GM19043 (cell line): ENCODE data around the gene CELF1.

Experiments used
- ATAC-seq: cut with Tn5 transposase; IDR thresholded peaks from one replicate; pipeline ENCODE4 v1.9.1; 2021; ENCODE audit warnings: low read depth; ENCODE audit not compliant: unreplicated experiment

Gene CELF1

DNA sequence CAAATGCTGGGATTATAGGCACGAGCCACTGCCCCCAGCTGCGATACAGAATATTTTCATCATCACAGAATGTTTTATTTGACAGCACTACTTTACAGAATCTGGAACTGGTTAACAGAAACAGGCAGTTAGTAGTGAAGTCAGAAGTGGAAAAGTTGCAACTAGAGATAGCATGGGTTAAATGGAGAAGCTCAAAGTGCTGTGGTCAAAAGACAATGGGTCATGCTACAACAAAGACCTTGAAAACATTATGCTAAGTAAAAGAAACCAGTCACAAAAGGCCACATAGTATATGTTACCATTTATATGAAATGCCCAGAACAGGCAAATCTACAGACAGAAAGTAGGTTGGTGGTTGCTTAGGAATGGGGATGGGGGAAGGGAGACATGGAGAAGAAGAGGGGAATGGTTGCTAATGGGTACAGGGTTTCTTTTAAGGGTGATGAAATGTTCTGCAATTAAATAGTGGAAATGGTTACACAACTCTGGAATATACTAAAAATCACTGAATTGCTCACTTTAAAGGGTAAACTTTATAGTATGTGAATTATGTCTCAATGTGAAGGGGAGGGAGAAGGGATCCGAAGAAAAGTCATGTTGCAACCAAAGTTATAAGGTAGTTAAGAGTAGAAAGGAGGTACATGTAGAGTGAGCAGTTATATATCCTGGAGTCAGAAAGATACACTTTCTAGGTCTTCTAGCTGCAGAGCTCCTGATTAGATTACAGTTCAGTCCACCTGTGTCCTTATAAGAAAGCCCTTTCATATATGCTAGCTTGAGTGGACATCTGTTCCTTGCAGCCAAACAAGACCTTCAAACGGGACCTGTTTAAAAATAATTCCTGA lies 57.7 kb downstream of the CELF1 start:
- no peak for ATAC-seq

DNA sequence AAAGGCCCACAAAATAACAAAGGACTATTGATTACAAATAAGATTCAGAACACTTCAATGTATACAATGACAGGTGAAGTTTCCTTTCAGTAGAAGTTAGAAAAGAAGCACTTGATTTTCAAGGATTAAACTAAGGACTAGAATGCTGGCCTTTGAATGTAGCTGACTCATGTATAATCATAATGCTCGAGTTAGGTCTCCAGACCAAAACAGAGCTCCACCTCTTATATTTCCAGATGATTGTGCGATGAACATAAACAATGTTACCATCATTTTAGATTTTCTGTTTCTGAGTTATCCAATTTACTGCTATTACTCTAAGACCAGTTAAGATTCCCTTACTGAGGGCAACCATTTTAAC lies 63.6 kb downstream of the CELF1 start:
- ATAC-seq = no peak

DNA sequence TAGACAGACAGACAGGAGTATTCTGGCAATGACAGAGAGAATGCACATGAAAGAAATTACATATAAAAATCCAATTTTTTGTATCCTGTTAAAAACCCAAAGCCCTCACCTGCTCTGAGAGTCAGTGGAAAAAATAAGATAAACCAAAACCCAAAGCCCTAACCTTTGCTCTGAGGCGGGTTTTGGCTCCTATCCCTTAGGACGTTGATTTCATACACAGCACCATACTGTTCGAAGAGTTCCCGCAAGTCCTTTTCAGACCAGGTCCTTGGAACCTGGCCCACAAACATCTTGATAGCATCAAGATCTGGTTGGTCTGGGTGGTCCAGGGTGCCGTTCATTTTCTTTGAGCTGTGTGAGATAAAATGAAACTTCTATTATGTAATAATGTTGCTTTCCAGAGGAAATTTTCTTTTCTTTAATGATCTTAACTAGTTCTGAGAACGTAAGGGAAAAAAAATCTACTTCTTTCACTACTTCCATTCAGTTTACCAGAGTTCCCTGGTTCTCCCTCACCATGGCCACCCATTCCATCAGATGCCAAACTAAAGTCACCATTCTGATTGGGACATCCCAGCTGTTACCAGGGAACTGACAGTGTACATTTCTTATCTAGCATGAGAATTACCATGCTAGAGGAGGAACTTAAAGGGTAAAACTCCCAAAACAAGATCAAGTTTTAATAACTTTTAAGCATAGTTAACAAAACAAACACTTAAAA lies 64.1 kb downstream of the CELF1 start:
- ATAC-seq = no peak

GRCh38 chr11:47488111-47488510 lies 64.8 kb downstream of the CELF1 start:
- ATAC-seq = no peak

GRCh38 chr11:47487421-47487820 lies 65.5 kb downstream of the CELF1 start:
- no peak for ATAC-seq

DNA sequence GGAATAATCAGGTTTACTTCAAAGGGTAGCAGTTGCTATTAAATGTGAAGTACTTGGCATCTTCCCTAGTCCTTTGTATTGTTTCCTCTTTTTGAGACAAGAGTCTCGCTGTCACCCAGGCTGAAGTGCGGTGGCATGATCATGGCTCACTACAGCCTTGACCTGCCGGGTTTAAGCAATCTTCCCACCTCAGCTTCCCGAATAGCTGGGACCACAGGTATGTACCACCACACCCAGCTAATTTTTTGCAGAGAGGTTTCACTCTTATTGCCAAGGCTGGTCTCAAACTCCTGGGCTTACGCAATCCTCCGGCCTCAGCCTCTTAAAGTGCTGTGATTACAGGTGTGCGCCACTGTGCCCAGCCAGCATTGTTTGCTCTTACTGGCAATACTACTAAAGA lies 67.8 kb downstream of the CELF1 start:
- ATAC-seq = no peak

GRCh38 chr11:47483457-47483856 lies 69.5 kb downstream of the CELF1 start:
- no peak for ATAC-seq

DNA sequence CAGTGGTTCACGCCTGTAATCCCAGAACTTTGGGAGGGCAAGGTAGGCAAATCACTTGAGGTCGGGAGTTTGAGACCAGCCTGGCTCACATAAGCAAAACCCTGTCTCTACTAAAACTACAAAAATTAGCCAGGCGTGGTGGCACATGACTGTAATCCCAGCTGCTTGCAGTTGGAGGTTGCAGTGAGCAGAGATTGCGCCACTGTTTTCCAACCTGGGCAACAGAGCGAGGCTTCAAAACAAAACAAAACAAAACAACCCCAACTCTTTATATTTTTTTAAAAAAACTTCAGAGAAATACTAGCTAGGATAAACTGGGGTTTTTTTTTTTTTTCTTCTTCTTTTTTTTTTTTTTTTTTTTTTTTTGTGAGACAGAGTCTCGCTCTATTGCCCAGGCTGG lies 72.2 kb downstream of the CELF1 start:
- no peak for ATAC-seq

DNA sequence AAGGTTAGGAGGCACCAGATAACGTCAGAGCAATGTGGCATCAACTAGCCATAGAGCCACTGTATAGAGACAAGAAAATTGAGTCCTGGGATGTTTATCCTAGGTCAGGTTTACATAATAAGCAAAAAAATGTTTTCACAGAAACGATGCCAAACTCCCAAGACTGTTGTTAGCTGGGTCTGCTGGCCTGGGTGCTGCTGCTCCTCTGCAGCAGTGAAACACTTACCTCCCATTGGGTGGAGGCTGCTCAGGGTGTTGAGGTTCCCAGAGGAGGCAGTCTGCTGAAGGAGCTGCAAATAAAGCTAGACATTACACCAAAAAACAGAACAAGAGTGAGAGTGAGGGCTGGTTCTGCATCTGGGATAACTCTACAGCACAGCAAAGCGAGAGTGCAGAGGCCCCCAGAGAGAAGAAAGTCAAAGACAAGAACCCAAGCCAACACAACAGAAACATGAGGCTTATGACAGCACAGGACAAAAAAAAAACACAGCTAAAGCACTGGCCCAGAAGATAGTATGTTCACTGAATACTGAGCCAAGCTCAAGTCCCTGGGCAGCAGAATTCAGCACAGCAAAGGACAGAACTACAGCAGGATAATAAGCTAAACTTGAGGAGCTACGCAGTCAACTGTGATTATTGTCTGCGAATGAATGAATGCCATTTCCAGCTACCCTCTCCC lies 74.1 kb downstream of the CELF1 start:
- no peak for ATAC-seq

- no peak for ATAC-seq
Measured at GRCh38 chr11:47477753-47478152, 75.2 kb downstream of the CELF1 start.

- no peak for ATAC-seq
Measured at GRCh38 chr11:47477323-47477722, 75.6 kb downstream of the CELF1 start.

- no peak for ATAC-seq
Measured at GRCh38 chr11:47470671-47471070, 82.3 kb downstream of the CELF1 start.

DNA sequence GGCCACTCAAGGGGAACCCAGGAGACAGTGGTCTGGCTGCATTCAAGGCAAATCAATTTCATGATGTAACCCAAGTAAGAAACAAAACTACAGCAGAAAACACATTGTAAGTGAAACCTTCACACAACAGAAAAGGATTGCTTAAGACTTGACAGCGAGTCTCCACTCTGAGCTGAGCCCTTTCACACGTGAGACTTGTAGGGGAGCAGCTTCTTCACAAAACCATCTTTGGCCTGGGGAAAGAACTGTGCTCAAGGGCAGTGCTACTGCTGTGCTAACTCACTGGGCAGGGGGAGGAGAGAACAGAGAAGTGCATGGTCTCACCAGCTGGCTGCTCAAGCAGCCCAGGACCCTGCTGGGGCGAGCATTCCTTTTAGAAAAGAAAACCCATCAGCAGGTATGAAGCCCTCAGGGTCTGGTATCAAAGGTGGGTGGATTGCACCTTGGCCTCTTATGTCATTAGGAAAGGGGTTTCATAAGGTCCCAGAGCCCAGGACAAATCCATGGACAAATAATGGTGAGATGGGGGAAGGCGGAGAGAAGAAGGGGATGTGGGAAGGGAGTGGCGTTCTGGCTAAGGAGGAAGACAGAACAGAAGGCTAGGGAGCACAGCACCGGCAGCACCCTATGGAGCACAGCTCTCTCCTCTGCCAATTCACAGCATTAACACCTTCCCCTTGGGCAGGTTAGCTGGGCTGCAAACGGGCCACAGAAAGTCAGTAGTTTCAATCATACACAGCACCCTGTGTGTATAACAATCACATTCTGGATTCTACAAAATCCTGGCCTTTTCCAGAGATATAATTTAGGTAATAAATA lies 83.4 kb downstream of the CELF1 start:
- no peak for ATAC-seq

GRCh38 chr11:47468598-47469214 lies 84.2 kb downstream of the CELF1 start:
- ATAC-seq = no peak

DNA sequence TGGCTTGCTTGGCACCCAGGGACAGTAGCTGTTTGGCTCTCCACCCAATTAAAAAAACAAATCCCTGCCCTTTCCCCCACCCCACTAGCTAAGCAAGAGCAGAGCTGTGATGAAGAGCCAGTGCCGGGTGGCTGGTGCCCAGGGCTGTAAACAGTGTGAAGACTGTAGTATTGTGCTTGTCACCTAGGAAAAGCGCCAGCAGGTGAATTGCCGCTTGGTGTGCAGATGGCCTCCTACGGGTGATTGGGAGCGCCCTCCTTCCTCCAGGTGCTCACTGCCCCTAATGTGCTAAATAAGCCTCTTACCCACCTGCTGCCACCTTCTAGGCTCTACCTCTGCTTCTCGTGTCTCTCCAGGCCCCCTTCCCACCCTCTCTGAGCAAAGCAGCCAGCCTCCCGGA lies 85.6 kb downstream of the CELF1 start:
- ATAC-seq = no peak

- ATAC-seq = no peak
Measured at GRCh38 chr11:47466701-47467250, 86.2 kb downstream of the CELF1 start.

DNA sequence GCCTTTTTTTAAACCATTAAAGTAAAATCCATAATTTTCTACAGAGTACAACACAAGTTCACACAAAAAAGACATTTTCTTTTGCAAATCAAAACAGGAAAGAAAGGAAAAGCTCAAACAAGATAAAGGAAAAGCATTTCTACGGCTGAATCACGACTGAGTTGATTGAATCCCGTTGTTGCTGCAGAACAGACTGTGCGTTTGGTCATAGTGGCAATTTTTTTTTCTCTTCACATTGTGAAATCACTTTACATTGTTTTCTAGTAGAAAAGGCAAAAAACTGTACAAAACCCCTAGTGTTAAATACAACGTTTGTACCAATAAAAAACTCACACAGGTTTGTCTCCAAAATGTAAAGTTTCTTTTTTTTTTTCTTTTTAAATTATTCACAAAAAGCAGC lies 86.7 kb downstream of the CELF1 start:
- no peak for ATAC-seq

DNA sequence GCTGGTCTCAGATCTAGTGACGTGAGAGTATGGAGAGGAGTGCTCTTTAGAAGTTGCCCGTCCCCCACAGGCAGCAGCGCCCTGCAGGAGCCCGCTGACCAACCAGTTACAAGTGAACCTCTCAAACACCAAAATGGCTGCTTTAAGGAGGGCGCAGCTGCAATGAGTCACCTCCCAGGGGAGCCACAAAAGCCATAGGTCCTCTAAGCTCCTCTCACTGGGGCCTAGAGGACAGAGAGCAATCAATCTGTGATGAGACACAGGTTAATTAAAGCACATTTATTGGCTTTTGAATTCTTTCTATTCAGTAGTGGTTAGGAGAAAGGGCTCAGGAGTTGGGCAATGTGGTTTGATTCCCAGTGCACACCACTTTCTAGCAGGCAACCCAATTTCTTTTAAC lies 88.4 kb downstream of the CELF1 start:
- ATAC-seq = no peak

GRCh38 chr11:47461876-47462275 lies 91.1 kb downstream of the CELF1 start:
- no peak for ATAC-seq
